HG03108 (cell line): ENCODE results near the gene GM2A.
"Not testable (repeated sequence)": the region's sequence is repeated elsewhere in the genome, so short reads cannot be mapped to it uniquely, and the experiment has no call there.

ENCODE experiments used
- ATAC-seq: cut with Tn5 transposase; IDR thresholded peaks from one replicate; pipeline ENCODE4 v1.9.1; 2021; ENCODE audit warnings: moderate library complexity; ENCODE audit not compliant: unreplicated experiment

GM2A gene

GRCh38 chr5:151227918-151228447, 25.0 kb upstream of the GM2A start:
- ATAC-seq = no peak

GRCh38 chr5:151228986-151229385, 24.0 kb upstream of the GM2A start:
- ATAC-seq = no peak

GRCh38 chr5:151230048-151230680, 22.8 kb upstream of the GM2A start:
- ATAC-seq = no peak

GRCh38 chr5:151231359-151231758, 21.6 kb upstream of the GM2A start:
- no peak for ATAC-seq

- ATAC-seq = peak; percentile 43
Measured at GRCh38 chr5:151233616-151234085, 19.3 kb upstream of the GM2A start.

GRCh38 chr5:151234476-151235238, 18.3 kb upstream of the GM2A start:
- ATAC-seq = no peak

GRCh38 chr5:151235239-151235571, 17.8 kb upstream of the GM2A start:
- not testable (repeated sequence) for ATAC-seq

GRCh38 chr5:151236888-151237287, 16.1 kb upstream of the GM2A start:
- ATAC-seq = no peak

GRCh38 chr5:151237685-151238084, 15.3 kb upstream of the GM2A start:
- ATAC-seq = no peak

- peak; percentile 46 for ATAC-seq
Measured at GRCh38 chr5:151238303-151238741, 14.7 kb upstream of the GM2A start.

GRCh38 chr5:151239237-151239861, 13.6 kb upstream of the GM2A start:
- no peak for ATAC-seq

GRCh38 chr5:151240268-151240835, 12.6 kb upstream of the GM2A start:
- not testable (repeated sequence) for ATAC-seq

GRCh38 chr5:151240924-151241635, 11.9 kb upstream of the GM2A start:
- no peak for ATAC-seq

- ATAC-seq = no peak
Measured at GRCh38 chr5:151243127-151243526, 9.9 kb upstream of the GM2A start.

- no peak for ATAC-seq
Measured at GRCh38 chr5:151243564-151243963, 9.4 kb upstream of the GM2A start.

GRCh38 chr5:151244206-151244605, 8.8 kb upstream of the GM2A start:
- no peak for ATAC-seq

GRCh38 chr5:151245680-151246219, 7.2 kb upstream of the GM2A start:
- ATAC-seq = no peak

- no peak for ATAC-seq
Measured at GRCh38 chr5:151248651-151249050, 4.3 kb upstream of the GM2A start.

- no peak for ATAC-seq
Measured at GRCh38 chr5:151249281-151249680, 3.7 kb upstream of the GM2A start.

- ATAC-seq = no peak
Measured at GRCh38 chr5:151250346-151251000, 2.5 kb upstream of the GM2A start.
